Measurements from ENCODE around the gene FBXO24. TPM values are rescaled to one million over a fixed set of nuclear protein-coding genes. Genes with fewer than 3 reads are reported as not detected.

FBXO24 gene
- total RNA-seq, 1 donor from 2014 or later = 0.41 TPM

GRCh38 chr7:100570954-100571828 lies 14.9 kb upstream of the FBXO24 start:
- ATAC-seq (no peak), DNase-seq (ENCODE audit: missing footprints) (no peak)
- intact Hi-C loops (cut with DNase I) = no loop called here

- DNase-seq (ENCODE audit: missing footprints) (no peak), ATAC-seq (no peak)
- intact Hi-C loops (cut with DNase I) = no loop called here
Observed at GRCh38 chr7:100571829-100572116, 14.4 kb upstream of the FBXO24 start.

GRCh38 chr7:100572281-100572948 lies 13.7 kb upstream of the FBXO24 start:
- no peak for ATAC-seq
- DNase-seq (ENCODE audit: missing footprints) = no peak
- intact Hi-C loops (cut with DNase I) = no loop called here

GRCh38 chr7:100572949-100573675 lies 13.0 kb upstream of the FBXO24 start:
- DNase-seq (ENCODE audit: missing footprints) = no peak
- no peak for ATAC-seq
- intact Hi-C loops (cut with DNase I) = no loop called here

GRCh38 chr7:100573691-100574361 lies 12.3 kb upstream of the FBXO24 start, which contains the start of gene SAP25:
TSS of gene SAP25 (minus strand) at chr7:100573900. CDS start at chr7:100573742, 158 bp downstream.
- DNase-seq (ENCODE audit: missing footprints) = no peak

GRCh38 chr7:100574362-100575205 lies 11.5 kb upstream of the FBXO24 start:
- ATAC-seq (no peak), DNase-seq (ENCODE audit: missing footprints) (no peak)
- intact Hi-C loops (cut with DNase I) = no loop called here

More at GRCh38 chr7:100573691-100574361, 12.3 kb upstream of the FBXO24 start, which contains the start of gene SAP25:
- intact Hi-C loops (cut with DNase I) = no loop called here
- ATAC-seq = no peak

- intact Hi-C loops (cut with DNase I) = no loop called here
- ATAC-seq (no peak), DNase-seq (ENCODE audit: missing footprints) (no peak)
Observed at GRCh38 chr7:100575206-100575631, 10.9 kb upstream of the FBXO24 start.

- DNase-seq (ENCODE audit: missing footprints) (no peak), ATAC-seq (no peak)
- intact Hi-C loops (cut with DNase I) = no loop called here
Observed at GRCh38 chr7:100575746-100576383, 10.3 kb upstream of the FBXO24 start.

- no peak for ATAC-seq
- intact Hi-C loops (cut with DNase I) = no loop called here
- no peak for DNase-seq (ENCODE audit: missing footprints)
Observed at GRCh38 chr7:100576384-100576993, 9.6 kb upstream of the FBXO24 start.

GRCh38 chr7:100577103-100577502 lies 9.0 kb upstream of the FBXO24 start:
- no peak for ATAC-seq
- intact Hi-C loops (cut with DNase I) = no loop called here
- DNase-seq (ENCODE audit: missing footprints) = no peak

- DNase-seq (ENCODE audit: missing footprints) (no peak), ATAC-seq (no peak)
- intact Hi-C loops (cut with DNase I) = no loop called here
Observed at GRCh38 chr7:100577507-100577906, 8.6 kb upstream of the FBXO24 start.

GRCh38 chr7:100578246-100579183 lies 7.6 kb upstream of the FBXO24 start:
- intact Hi-C loops (cut with DNase I) = no loop called here
- ATAC-seq (no peak), DNase-seq (ENCODE audit: missing footprints) (peak; percentile 53)

- no peak for ATAC-seq
- intact Hi-C loops (cut with DNase I) = no loop called here
- no peak for DNase-seq (ENCODE audit: missing footprints)
Observed at GRCh38 chr7:100580466-100581283, 5.5 kb upstream of the FBXO24 start.

GRCh38 chr7:100582041-100582579 lies 4.0 kb upstream of the FBXO24 start:
- intact Hi-C loops (cut with DNase I) = no loop called here
- no peak for DNase-seq (ENCODE audit: missing footprints)
- ATAC-seq = no peak

- ATAC-seq (no peak), DNase-seq (ENCODE audit: missing footprints) (no peak)
- intact Hi-C loops (cut with DNase I) = no loop called here
Observed at GRCh38 chr7:100582650-100583049, 3.5 kb upstream of the FBXO24 start.

Measured in Right ventricle myocardium inferior (tissue), 1 donor.